Measurements from ENCODE around the gene PLEKHD1.

DNA sequence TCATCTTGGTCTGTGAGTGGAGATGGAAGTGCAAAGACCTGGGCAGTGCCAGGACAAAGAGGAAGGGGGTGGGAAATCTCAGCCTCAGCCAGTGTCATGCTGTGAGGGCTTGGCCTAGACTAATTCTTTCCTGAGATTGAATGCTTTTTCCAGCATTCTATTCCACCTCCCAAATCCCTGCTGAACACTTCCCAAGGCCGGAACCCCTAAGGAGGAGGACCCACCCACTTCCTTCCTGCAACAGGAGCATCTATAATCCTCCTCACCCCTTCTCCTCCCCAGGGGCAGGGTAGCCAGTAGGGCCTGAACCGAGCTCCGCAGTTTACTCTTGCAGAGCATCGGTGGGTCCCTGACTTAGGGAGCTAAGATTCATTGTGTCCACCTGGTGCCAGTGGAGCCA, 3.2 kb downstream of the PLEKHD1 start:
- TF ChIP-seq, protein P1, sequence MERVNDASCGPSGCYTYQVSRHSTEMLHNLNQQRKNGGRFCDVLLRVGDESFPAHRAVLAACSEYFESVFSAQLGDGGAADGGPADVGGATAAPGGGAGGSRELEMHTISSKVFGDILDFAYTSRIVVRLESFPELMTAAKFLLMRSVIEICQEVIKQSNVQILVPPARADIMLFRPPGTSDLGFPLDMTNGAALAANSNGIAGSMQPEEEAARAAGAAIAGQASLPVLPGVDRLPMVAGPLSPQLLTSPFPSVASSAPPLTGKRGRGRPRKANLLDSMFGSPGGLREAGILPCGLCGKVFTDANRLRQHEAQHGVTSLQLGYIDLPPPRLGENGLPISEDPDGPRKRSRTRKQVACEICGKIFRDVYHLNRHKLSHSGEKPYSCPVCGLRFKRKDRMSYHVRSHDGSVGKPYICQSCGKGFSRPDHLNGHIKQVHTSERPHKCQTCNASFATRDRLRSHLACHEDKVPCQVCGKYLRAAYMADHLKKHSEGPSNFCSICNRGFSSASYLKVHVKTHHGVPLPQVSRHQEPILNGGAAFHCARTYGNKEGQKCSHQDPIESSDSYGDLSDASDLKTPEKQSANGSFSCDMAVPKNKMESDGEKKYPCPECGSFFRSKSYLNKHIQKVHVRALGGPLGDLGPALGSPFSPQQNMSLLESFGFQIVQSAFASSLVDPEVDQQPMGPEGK (CRISPR knock-in tag; IDR thresholded peaks at IDR 0.05; ENCODE audit: borderline replicate concordance), result no peak
- TF ChIP-seq, protein P2, sequence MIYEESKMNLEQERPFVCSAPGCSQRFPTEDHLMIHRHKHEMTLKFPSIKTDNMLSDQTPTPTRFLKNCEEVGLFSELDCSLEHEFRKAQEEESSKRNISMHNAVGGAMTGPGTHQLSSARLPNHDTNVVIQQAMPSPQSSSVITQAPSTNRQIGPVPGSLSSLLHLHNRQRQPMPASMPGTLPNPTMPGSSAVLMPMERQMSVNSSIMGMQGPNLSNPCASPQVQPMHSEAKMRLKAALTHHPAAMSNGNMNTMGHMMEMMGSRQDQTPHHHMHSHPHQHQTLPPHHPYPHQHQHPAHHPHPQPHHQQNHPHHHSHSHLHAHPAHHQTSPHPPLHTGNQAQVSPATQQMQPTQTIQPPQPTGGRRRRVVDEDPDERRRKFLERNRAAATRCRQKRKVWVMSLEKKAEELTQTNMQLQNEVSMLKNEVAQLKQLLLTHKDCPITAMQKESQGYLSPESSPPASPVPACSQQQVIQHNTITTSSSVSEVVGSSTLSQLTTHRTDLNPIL (CRISPR knock-in tag; IDR thresholded peaks at IDR 0.05; ENCODE audit: low read depth), result no peak
